Activated CD4-positive, alpha-beta T cell treated with anti-CD3 and anti-CD28 coated beads, Interleukin-2, amount 50 U/mL, for 16 hours (primary cell): Measurements from ENCODE around the gene ANKMY1.

Experiments used
- DNase-seq: peaks from one replicate; pipeline ENCODE4 v3.0.0-alpha.2; 2020

The ANKMY1 gene

GRCh38 chr2:240443891-240444301 is 113.9 kb downstream of the ANKMY1 start:
- no peak for DNase-seq

DNA sequence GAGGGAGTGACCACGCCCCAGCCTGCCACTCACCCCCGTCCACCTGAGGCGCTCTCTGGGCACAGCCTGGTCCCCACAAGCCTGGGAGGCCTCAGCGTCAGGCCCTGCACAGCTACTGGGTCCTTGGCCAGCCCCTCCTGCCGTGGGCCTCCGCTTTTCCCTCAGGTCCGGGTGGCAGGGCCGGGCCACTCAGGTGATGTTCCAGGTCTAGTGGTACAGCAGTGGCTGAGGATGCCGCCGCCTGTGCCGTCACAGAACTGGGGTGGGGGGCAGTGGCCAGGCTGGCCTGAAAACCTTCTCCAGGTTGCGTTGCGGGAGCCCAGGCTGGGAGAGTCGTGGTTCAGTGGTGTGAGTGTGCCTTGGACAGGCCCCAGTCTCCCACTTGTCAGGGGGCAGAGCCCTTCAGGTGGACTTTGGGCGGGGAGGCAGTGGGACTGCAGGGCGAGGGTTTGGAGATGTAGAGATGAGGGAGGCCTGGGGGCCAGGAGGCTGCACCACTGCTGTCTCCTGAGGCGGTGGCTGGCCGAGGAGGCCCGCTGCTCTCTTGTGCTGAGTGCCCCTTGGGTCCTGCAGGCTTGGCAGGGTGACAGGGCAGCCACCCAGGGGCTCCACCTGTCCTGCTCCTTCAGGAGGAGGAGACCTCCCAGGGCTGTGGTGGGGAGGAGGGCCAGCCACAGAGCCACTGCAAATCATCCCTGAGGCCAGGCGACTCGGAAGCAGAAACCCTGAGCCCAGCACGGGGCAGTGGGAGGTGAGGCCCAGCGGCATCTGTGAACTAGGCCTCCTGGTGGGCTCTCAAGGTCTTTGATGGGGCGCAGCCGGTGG is 114.7 kb downstream of the ANKMY1 start:
- DNase-seq, result no peak

DNA sequence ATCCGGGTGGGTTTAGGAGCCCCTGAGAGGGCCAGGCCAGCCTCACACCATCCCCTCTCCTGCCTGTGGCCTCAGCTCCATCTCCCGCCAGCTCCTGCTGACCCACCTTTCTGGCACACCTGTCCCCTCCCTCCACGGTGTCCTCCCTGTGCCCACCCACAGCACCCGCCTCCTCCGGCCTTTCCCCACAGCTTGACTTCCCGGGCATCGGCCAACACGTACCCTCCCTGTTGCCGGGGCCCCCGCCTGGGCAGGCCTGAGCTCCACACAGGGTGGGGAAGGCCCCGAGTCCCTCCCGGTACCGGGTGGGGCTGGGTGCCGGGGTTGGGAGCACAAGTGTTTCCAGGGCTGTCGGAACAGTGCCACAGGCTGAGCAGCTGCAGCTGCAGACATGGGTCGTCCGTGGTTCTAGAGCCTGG is 115.8 kb downstream of the ANKMY1 start:
- no peak for DNase-seq

DNA sequence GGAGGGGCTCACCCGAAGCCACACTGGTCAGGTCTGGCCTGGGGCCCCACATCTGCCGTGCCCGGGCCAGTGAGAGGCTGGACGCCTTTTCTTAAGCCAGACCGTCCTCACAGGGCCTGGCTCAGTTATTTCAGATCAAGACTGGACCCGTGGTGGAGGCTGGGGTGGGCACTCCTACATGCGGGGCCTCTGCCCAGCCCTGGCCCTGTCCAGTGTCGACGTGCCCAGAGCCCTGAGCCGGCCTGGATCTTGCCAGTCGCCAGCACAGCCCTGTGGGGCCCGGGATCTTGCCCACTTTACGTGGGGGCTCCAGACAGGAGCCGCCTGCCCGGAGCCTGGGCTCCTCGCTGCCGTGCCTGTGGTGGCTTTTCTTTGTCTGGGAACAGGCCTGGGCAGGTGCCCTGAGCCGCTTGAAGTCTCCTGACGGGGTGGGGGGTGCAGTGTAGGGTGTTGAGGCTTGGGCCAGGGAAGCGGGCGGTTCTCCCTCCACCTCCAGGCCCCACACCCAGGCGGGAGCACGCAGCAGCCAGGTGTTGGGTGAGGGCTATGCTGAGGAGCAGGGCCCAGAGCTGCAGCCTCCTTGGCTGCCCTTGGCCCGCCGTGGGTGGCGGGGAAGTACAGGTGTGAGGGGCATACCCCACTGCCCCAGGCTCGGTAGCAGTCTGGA is 116.3 kb downstream of the ANKMY1 start:
- no peak for DNase-seq

DNA sequence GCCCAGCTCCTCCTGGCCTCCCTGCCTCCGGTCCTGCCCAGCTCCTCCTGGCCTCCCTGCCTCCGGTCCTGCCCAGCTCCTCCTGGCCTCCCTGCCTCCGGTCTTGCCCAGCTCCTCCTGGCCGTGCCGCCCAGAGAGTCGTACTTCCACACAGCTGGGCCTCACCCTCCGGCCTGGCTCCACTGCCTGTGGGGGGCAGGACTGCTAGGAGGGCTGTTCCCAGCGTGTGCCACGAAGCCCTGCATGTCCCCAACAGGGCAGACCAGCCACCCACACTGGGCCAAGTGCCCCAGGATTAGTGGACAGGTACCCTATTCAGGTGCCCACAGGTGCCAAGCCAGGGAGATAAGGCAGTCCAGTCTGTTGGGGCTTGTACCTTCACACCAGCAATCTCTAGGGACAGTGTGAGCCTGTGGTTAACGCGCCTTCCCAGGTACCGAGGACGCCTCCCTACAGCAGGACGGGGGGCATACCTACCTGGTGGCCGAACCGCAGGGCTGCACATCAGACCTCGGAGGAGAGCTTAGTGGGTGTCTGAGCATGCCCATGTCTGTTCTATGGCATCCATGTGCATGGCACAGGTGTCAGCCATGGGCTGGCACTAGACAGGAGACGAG is 117.0 kb downstream of the ANKMY1 start:
- no peak for DNase-seq

- no peak for DNase-seq
Observed at GRCh38 chr2:240440251-240440650, 117.5 kb downstream of the ANKMY1 start.

GRCh38 chr2:240439698-240440151 is 118.1 kb downstream of the ANKMY1 start:
- no peak for DNase-seq

DNA sequence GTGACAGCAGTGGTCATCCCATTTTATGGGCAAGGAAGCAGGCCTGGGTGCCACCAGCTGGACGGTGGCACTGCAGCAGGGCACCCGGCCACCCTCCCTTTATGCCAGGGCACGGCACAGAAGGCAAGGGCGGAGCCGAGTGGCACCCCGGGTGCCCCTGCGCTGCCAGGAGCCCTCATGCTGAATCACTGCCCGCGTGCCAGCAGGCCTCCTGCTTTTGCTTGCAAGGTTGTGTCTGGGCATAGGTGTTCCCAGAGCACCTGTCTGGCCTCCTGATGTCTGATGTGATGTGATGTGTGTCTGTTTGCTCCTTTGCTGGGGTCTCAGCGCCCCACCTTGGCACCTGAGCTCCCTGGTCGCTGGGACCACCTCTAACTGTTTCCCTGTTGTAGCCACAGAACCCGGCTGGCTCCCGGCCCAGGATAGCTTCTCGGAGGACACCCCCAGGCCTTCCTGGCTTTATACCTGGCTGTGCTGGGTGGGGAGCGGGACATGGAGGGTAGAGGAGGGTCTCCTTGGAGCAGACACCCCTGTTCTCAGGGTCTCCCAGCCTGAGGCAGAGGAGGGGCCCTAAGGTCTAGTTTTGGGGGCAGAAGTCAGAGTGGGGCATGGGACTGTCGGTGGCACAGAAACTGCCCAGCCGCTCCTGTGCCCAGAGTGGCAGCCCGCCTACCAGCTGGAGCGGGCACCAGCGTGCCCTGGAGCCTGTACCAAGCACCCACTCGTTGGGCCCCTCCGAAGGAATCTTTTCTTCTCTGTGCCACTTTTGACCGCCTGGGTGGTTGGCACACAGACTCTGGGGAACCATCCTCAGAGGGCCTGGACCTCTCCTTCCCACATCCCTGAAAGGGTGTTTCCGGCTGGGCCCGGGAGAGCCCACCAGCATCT is 118.7 kb downstream of the ANKMY1 start:
- DNase-seq, result no peak

- peak; percentile 59 for DNase-seq
Observed at GRCh38 chr2:240437861-240438809, 119.7 kb downstream of the ANKMY1 start.

- DNase-seq, result no peak
Observed at GRCh38 chr2:240437551-240437860, 120.3 kb downstream of the ANKMY1 start.

DNA sequence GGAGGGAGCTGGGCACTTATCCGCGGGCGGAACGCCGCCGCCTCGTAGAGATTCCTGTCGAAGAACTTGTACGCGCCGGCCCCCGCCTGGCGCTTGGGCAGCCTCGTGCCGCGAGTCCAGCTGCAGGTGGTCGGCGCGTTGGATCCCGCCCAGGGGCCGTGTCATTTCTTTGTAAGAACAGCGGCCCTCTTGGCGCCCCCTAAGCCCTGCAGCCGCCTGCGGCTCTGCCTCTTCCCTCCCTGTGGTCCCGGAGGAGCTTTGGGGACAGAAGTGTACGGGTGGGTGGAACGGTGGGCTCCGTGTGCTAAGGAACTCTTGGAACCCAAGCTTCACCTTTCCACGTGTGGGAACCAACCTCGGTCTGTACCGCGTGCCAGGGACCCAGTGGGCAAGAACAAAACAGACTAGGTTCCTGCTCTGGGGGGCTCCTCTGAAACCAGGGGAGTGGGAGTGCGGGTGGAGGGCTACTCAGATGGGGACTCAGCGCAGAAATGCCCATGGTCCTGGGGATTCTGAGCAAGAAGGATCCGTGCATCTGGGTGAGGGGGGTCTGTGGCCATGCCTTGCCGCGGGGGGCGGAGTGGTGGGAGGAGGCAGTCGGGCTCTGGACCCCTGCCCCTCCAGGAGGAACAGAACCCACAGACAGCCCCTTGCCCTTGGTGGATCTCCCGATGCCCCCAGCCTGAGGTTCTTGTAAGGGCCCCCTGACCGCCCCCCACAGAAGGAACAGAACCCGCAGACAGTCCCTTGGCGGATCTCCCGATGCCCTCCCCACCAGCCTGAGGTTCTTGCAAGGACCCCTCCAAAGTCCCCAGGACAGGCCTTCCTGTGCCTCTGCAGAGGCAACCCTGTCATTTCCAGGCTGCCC is 120.9 kb downstream of the ANKMY1 start:
- no peak for DNase-seq

DNA sequence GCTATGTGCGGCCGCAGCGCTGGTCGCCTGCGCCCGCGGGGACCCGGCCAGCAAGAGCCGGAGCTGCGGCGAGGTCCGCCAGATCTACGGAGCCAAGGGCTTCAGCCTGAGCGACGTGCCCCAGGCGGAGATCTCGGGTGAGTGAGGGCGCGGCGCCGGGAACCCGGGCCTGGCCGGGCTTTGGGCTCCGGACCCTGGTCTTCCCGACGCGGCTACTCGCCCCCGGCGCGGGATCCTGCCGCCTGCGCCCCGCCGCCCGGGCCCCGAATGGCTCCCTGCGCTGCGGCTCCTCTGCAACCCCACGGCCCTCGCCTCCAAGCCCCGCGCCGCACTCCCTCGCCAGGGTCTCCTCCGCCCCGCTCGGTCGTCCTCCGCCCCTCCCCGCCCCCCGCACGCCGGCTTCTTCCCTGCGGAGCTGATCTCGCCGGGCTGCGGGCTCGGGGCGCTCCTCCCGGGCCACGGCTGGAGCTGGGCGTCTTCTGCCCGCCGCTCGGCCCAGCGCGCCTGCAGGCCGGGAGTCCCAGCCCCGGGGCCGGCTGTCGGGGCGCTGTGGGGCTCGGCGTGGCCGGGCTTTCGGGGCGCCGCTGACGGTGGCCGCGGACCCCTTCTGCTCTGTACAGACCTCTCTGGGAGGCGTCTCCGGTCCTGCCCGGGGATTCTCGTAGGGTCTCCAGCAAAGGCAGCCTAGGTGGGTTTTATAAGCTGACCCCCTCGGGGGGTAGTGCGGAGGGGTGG is 121.7 kb downstream of the ANKMY1 start:
- no peak for DNase-seq

DNA sequence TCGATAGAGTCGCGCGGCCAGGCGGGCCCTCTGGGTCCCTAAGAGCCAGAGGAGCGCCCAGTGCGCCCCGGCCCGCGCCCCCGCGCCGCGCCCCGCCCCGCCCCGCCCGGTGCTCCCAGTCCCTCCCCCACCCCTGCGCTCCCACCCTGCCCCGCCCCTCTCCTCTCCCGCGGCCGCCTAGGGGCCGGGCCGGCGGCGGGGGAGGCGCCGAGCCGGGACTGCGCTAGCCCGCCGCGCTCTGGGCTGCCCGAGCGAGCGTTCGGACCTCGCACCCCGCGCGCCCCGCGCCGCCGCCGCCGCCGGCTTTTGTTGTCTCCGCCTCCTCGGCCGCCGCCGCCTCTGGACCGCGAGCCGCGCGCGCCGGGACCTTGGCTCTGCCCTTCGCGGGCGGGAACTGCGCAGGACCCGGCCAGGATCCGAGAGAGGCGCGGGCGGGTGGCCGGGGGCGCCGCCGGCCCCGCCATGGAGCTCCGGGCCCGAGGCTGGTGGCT is 122.3 kb downstream of the ANKMY1 start, which contains the start of gene GPC1:
Gene GPC1 (plus strand): TSS at position 207 of the 491 bp plus-strand sequence. CDS start 256 bp downstream, at position 463.
- peak; percentile 53 for DNase-seq

DNA sequence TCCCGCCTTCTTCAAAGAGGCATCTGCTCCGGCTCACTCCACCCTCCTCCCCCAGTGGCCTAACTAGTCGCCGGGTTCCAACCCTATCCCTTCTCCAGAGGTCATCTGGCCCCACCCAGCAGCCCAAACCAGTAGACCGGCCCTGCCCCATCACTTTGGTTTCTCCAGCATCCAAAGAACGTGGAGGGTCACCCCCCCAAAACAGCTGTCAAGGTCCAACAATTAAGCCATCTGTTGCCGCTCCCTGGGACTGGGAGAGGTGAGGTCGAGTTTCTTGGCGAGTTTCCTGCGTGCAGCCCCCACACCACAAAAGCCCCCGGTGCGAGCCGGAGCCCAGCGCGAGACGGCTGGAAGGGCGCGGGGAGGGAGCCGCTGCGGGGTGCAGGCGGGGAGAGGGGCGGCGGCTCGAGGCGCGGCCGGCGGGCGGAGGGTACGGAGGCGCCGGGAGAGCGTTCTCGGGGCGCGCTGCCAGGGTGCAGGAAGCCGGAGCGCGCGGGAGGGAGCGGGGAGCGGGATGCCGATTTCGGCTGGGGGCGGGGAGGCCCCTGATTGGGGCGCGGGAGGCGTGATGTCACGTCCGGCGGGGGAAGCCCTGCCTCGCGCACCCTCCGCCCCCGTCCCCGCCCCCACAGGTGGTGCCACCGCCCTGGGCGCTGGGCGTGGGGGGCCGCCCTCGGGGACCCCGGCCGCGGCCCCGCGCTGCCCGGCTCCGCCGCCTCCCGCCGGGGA is 122.9 kb downstream of the ANKMY1 start:
- peak; percentile 92 for DNase-seq

GRCh38 chr2:240433973-240434727 is 123.6 kb downstream of the ANKMY1 start:
- peak; percentile 29 for DNase-seq

GRCh38 chr2:240432820-240433801 is 124.7 kb downstream of the ANKMY1 start:
- no peak for DNase-seq

GRCh38 chr2:240432430-240432819 is 125.4 kb downstream of the ANKMY1 start:
- DNase-seq, result no peak
